HG03095 (cell line): ENCODE measurements around the gene THSD8.
"Not testable (repeated sequence)": the region's sequence is repeated elsewhere in the genome, so short reads cannot be mapped to it uniquely, and the experiment has no call there.

ENCODE experiments used
- ATAC-seq: cut with Tn5 transposase; IDR thresholded peaks from one replicate; pipeline ENCODE4 v1.9.1; 2021; ENCODE audit warnings: moderate library complexity; ENCODE audit not compliant: unreplicated experiment

The THSD8 gene

GRCh38 chr19:12792051-12792852 is 9.6 kb upstream of the THSD8 start:
- ATAC-seq, result no peak

- no peak for ATAC-seq
Measured at GRCh38 chr19:12792853-12793289, 9.0 kb upstream of the THSD8 start.

GRCh38 chr19:12793290-12794195 is 8.3 kb upstream of the THSD8 start:
- ATAC-seq, result no peak

DNA sequence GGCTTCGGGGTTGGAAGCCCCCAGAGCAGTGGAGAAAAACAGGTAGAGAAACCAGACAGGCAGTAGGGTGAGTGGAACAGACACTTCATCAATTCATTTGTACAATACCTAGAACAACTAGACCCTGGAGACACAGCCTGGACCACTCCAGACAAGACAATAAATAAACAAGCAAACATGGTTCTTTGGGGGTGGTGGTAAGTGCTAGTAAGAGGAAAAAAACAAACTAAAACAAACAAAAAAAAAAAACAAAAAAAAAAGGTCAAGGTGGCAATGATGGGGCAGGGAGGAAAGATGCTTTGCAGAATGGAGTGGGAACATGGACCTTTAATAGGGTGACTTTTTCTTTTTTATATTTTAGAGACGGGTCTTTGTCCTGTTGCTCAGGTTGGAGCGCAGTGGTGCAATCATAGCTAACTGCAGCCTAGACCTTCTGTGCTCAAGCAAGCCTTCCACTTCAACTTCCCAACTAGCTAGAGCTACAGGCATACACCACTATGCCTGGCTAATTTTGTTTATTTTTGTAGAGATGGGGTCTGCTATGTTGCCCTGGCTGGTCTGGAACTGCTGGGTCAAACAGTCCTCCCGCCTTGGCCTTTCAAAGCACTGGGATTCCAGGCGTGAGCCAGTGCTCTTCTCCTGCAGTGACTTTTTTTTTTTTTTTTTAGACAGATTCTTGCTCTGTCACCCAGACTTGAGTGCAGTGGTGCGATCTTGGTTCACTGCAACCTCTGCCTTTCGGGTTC is 7.5 kb upstream of the THSD8 start:
- no peak for ATAC-seq

DNA sequence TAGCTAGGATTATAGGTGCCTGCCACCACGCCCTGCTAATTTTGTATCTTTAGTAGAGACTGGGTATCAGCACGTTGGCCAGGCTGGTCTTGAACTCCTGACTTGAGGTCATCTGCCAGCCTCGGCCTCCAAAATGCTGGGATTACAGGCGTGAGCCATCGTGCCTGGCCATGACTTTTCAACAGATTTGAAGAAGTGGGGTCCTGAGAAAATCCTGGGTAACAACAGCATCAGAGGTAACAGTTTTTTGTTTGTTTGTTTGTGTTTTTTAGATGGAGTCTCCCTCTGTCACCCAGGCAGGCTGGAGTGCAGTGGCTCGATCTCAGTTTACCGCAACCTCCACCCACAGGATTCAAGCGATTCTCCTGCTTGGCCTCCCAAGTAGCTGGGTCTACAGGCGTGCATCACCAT is 6.9 kb upstream of the THSD8 start:
- ATAC-seq, result no peak

GRCh38 chr19:12796146-12797071 is 5.5 kb upstream of the THSD8 start:
- no peak for ATAC-seq

DNA sequence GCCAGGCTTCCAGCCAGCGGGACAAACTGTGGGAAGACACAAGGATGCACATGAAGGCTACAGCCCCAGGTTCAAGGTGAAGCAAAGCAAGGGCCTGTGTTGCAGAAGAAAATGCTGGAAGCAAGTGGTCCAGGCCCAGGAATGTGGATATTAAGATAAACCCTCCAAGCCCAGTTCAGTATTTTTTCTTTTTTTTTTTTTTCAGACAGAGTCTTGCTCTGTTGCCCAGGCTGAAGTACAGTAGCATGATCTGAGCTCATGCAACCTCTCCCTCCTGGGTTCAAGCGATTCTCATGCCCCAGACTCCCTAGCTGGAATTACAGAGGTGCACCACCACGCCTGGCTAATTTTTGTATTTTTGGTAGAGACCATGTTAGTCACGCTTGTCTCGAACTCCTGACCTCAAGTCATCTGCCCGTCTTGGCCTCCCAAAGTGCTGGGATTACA is 4.7 kb upstream of the THSD8 start:
- ATAC-seq, result no peak

- not testable (repeated sequence) for ATAC-seq
Measured at GRCh38 chr19:12797607-12798006, 4.3 kb upstream of the THSD8 start.

- no peak for ATAC-seq
Measured at GRCh38 chr19:12799742-12800465, 2.0 kb upstream of the THSD8 start.

GRCh38 chr19:12800466-12800770 is 1.5 kb upstream of the THSD8 start:
- ATAC-seq, result no peak

- no peak for ATAC-seq
Measured at GRCh38 chr19:12800923-12801465, 875 bp upstream of the THSD8 start.

GRCh38 chr19:12802267-12803106 is 618 bp downstream of the THSD8 start:
- ATAC-seq, result no peak

- no peak for ATAC-seq
Measured at GRCh38 chr19:12804051-12804450, 2.2 kb downstream of the THSD8 start.

GRCh38 chr19:12806242-12807081 is 4.6 kb downstream of the THSD8 start, which contains the start of gene RNASEH2A:
TSS of gene RNASEH2A (plus strand) at chr19:12806584. CDS start at chr19:12806674, 90 bp downstream.
- peak; percentile 55 for ATAC-seq

- ATAC-seq, result no peak
Measured at GRCh38 chr19:12815088-12815487, 13.2 kb downstream of the THSD8 start.

DNA sequence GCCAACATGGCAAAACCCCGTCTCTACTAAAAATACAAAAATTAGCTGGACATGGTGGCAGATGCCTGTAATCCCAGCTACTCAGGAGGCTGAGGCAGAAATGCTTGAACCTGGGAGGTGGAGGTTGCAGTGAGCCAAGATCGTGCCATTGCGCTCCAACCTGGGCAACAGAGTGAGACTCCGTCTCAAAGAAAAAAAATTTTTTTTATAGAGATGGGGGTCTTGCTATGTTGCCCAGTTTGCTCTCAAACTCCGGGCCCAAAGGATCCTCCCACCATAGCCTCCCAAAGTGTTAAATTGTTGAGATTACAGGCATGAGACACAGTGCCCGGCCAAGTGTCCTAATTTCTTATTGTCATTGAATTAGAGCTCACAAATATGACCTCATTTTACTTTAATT is 15.3 kb downstream of the THSD8 start:
- ATAC-seq, result not testable (repeated sequence)

- not testable (repeated sequence) for ATAC-seq
Measured at GRCh38 chr19:12817810-12818209, 15.9 kb downstream of the THSD8 start.
